ENCODE measurements around the gene FRAS1. TPM values are rescaled to one million over a fixed set of nuclear protein-coding genes. Genes with fewer than 3 reads are reported as not detected.
"Not testable (repeated sequence)": the region's sequence is repeated elsewhere in the genome, so short reads cannot be mapped to it uniquely, and the experiment has no call there.

FRAS1 gene
- total and polyA plus RNA-seq, 11 donors: 0.57 to 13.4 (median 3.2) TPM

- ATAC-seq (no peak), DNase-seq (no peak)
- H3K27ac ChIP-seq: no peak overlapping the region
- no peak overlapping the region for H3K4me3 ChIP-seq
- no peaks in the 10 kb centered on the region for H3K9me3 ChIP-seq
- no peaks in the 10 kb centered on the region for H3K4me1 ChIP-seq
- 64 to 79% (median 76%) methylated on average over 5 of the region's 5 CpGs for WGBS, 4 donors
- no peak for TF ChIP-seq POLR2A (IDR thresholded peaks at IDR 0.05)
- TF ChIP-seq, protein P1, sequence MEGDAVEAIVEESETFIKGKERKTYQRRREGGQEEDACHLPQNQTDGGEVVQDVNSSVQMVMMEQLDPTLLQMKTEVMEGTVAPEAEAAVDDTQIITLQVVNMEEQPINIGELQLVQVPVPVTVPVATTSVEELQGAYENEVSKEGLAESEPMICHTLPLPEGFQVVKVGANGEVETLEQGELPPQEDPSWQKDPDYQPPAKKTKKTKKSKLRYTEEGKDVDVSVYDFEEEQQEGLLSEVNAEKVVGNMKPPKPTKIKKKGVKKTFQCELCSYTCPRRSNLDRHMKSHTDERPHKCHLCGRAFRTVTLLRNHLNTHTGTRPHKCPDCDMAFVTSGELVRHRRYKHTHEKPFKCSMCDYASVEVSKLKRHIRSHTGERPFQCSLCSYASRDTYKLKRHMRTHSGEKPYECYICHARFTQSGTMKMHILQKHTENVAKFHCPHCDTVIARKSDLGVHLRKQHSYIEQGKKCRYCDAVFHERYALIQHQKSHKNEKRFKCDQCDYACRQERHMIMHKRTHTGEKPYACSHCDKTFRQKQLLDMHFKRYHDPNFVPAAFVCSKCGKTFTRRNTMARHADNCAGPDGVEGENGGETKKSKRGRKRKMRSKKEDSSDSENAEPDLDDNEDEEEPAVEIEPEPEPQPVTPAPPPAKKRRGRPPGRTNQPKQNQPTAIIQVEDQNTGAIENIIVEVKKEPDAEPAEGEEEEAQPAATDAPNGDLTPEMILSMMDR (IDR thresholded peaks at IDR 0.05): no peak
- intact Hi-C loops (cut with DNase I): no loop called here
- H3K27me3 ChIP-seq: no peaks in the 10 kb centered on the region
- H3K36me3 ChIP-seq: no peaks in the 10 kb centered on the region
Observed at GRCh38 chr4:78174891-78175290, 117.8 kb downstream of the FRAS1 start.

- 71 to 89% (median 76%) methylated on average over 2 of the region's 2 CpGs for WGBS, 4 donors
- no peak for DNase-seq
- no peaks in the 10 kb centered on the region for H3K27me3 ChIP-seq
- no peak for ATAC-seq
- no peak overlapping the region for H3K27ac ChIP-seq
- intact Hi-C loops (cut with DNase I): no loop called here
- H3K9me3 ChIP-seq: no peaks in the 10 kb centered on the region
- no peaks in the 10 kb centered on the region for H3K4me1 ChIP-seq
- TF ChIP-seq, protein P1 (IDR thresholded peaks at IDR 0.05): no peak
- no peak for TF ChIP-seq POLR2A (IDR thresholded peaks at IDR 0.05)
- no peak overlapping the region for H3K4me3 ChIP-seq
- no peaks in the 10 kb centered on the region for H3K36me3 ChIP-seq
Observed at GRCh38 chr4:78179196-78179595, 122.1 kb downstream of the FRAS1 start.

DNA sequence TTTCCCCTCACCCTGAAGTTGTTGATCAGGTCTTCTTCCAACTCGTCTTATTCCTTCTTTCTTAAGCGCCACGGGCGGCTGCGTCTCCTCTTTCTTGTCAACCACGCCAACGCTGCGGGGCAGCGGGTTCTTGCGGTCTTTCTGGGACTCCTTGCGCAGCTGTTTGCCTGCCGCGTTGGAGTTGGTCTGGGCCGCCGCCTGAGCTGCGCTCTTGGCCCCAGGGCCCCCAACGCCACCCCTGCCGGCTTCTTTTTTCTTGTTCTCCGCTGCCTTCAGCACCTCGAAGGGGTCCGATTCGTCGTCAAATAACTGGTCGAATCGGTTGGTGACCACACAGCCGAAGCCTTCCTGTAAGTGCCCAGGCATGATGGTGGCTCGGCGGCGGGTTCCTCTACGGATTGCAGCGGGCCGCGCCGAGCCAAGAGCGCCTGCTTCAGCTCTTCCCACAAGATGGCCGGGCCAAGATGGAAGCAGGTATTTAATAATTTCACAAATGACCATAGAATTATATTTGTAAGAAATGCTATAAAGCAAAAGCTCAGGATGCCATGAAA is 124.6 kb downstream of the FRAS1 start:
- H3K36me3 ChIP-seq; H3K4me1 ChIP-seq; DNase-seq; H3K27ac ChIP-seq; H3K27me3 ChIP-seq; H3K9me3 ChIP-seq; H3K4me3 ChIP-seq; intact Hi-C loops (cut with DNase I); ATAC-seq: not testable (repeated sequence)
- whole genome bisulfite sequencing, 4 donors: 97 to 98% (median 97%) methylated on average over 36 of the region's 36 CpGs

GRCh38 chr4:78184584-78184983 is 127.5 kb downstream of the FRAS1 start:
- TF ChIP-seq, protein P1 (IDR thresholded peaks at IDR 0.05): no peak
- no peak for ATAC-seq
- DNase-seq: no peak
- Histone ChIP-seq H3K4me3 (no peak overlapping the region), H3K4me1 (peaks cover 0 to 4% (median 0%) of the 10 kb centered on the region in 12 donors), H3K9me3 (no peaks in the 10 kb centered on the region), H3K36me3 (no peaks in the 10 kb centered on the region), H3K27me3 (no peaks in the 10 kb centered on the region), H3K27ac (no peak overlapping the region)
- intact Hi-C loops (cut with DNase I): no loop called here

GRCh38 chr4:78185117-78185516 is 128.0 kb downstream of the FRAS1 start:
- no peak overlapping the region for H3K27ac ChIP-seq
- no peaks in the 10 kb centered on the region for H3K27me3 ChIP-seq
- no peak overlapping the region for H3K4me3 ChIP-seq
- no peak for TF ChIP-seq POLR2A (IDR thresholded peaks at IDR 0.05)
- TF ChIP-seq, protein P1 (IDR thresholded peaks at IDR 0.05): no peak
- ATAC-seq (no peak), DNase-seq (no peak)
- intact Hi-C loops (cut with DNase I): no loop called here
- no peaks in the 10 kb centered on the region for H3K36me3 ChIP-seq
- no peaks in the 10 kb centered on the region for H3K9me3 ChIP-seq
- peaks cover 0 to 4% (median 0%) of the 10 kb centered on the region in 12 donors for H3K4me1 ChIP-seq
- WGBS, 4 donors: 87 to 95% (median 91%) methylated on average over 2 of the region's 2 CpGs

Measured in heart left ventricle (tissue), 16 donors.